OCI-LY1 (cell line): Measurements from ENCODE around the gene NSA2.
"Not testable (repeated sequence)": the region's sequence is repeated elsewhere in the genome, so short reads cannot be mapped to it uniquely, and the experiment has no call there.

Experiments
- H2AFZ ChIP-seq: fragments of 200-600 bp; sonication (generic), shearing (Covaris generic); 2 replicates; pipeline ENCODE4 v1.6.0; 2014; ENCODE audit warnings: antibody characterized with exemption, mild to moderate bottlenecking, low read length
- H3F3A ChIP-seq: fragments of 200-600 bp; sonication (generic), shearing (Covaris generic); 2 replicates; pipeline ENCODE4 v1.6.0; 2014; ENCODE audit warnings: mild to moderate bottlenecking, antibody characterized with exemption, low read length, moderate library complexity; ENCODE audit not compliant: insufficient read depth
- H3K27ac ChIP-seq: fragments of 200-600 bp; sonication (generic); 2 replicates; pipeline ENCODE4 v1.5.1; 2014; ENCODE audit warnings: low read length, mixed run types, mild to moderate bottlenecking, low read depth; ENCODE audit not compliant: poor library complexity, severe bottlenecking
- H3K27me3 ChIP-seq: fragments of 200-600 bp; sonication (generic); 2 replicates; pipeline ENCODE4 v1.6.0; 2014; ENCODE audit warnings: antibody characterized with exemption, mild to moderate bottlenecking, low read length, moderate library complexity; ENCODE audit not compliant: insufficient read depth
- H3K36me3 ChIP-seq: fragments of 200-600 bp; sonication (generic); 2 replicates; pipeline ENCODE4 v1.6.1; 2014; ENCODE audit warnings: mild to moderate bottlenecking, antibody characterized with exemption, low read length, moderate library complexity, mixed read lengths; ENCODE audit not compliant: insufficient read depth
- H3K4me1 ChIP-seq: fragments of 200-600 bp; sonication (generic); 2 replicates; pipeline ENCODE4 v1.5.1; 2014; ENCODE audit warnings: mild to moderate bottlenecking, low read length, moderate library complexity; ENCODE audit not compliant: insufficient read depth, severe bottlenecking
- H3K4me2 ChIP-seq: fragments of 200-600 bp; sonication (generic), shearing (Covaris generic); 2 replicates; pipeline ENCODE4 v1.6.1; 2014; ENCODE audit warnings: low read length
- H3K4me3 ChIP-seq: fragments of 200-600 bp; sonication (generic); 2 replicates; pipeline ENCODE4 v1.5.1; 2014; ENCODE audit warnings: low read length, low read depth, mild to moderate bottlenecking, mixed read lengths; ENCODE audit not compliant: poor library complexity, severe bottlenecking
- H3K79me2 ChIP-seq: fragments of 200-600 bp; shearing (Covaris generic); 2 replicates; pipeline ENCODE4 v1.6.1; 2016; ENCODE audit warnings: mixed run types, low read length, mixed read lengths; ENCODE audit not compliant: insufficient read depth
- H3K9ac ChIP-seq: fragments of 200-600 bp; sonication (generic), shearing (Covaris generic); 2 replicates; pipeline ENCODE4 v1.6.1; 2014; ENCODE audit warnings: mild to moderate bottlenecking, low read length, mixed read lengths
- H3K9me2 ChIP-seq: fragments of 200-600 bp; sonication (generic), shearing (Covaris generic); 2 replicates; pipeline ENCODE4 v1.6.1; 2014; ENCODE audit warnings: low read depth, mild to moderate bottlenecking, low read length, mixed read lengths
- H3K9me3 ChIP-seq: fragments of 200-600 bp; shearing (Covaris generic); 2 replicates; pipeline ENCODE4 v1.6.1; 2014; ENCODE audit warnings: low read length, mixed read lengths
- H4K20me1 ChIP-seq: fragments of 200-600 bp; sonication (generic), shearing (Covaris generic); 2 replicates; pipeline ENCODE4 v1.6.0; 2016; ENCODE audit warnings: mild to moderate bottlenecking, low read length; ENCODE audit not compliant: insufficient read depth
- CTCF ChIP-seq: fragments of 200-600 bp; sonication (generic), shearing (Covaris generic); IDR thresholded peaks from 2 replicates; pipeline ENCODE4 v1.5.1; 2017; ENCODE audit warnings: mild to moderate bottlenecking, antibody characterized with exemption, low read length, moderate library complexity, mixed read lengths
- EZH2 ChIP-seq: fragments of 200-600 bp; sonication (generic), shearing (Covaris generic); IDR thresholded peaks from 2 replicates; pipeline ENCODE4 v1.8.0; 2017; ENCODE audit warnings: borderline replicate concordance, mixed run types, mild to moderate bottlenecking, antibody characterized with exemption, low read length, moderate library complexity, mixed read lengths

Gene NSA2

GRCh38 chr5:74786851-74787250 lies 19.8 kb downstream of the NSA2 start:
- Histone ChIP-seq H2AFZ (no peak overlapping the region), H3K79me2 (no peaks in the 10 kb centered on the region), H3K27ac (no peak overlapping the region), H4K20me1 (no peaks in the 10 kb centered on the region), H3F3A (no peaks in the 10 kb centered on the region), H3K27me3 (no peaks in the 10 kb centered on the region; the same call in 1 of the 2 replicates), H3K4me3 (no peak overlapping the region), H3K4me2 (no peak overlapping the region), H3K4me1 (no peaks in the 10 kb centered on the region), H3K36me3 (no peaks in the 10 kb centered on the region), H3K9ac (no peak overlapping the region), H3K9me2 (no peaks in the 10 kb centered on the region), H3K9me3 (no peaks in the 10 kb centered on the region)
- TF ChIP-seq CTCF, result no peak

- H3K4me1 ChIP-seq, result no peaks in the 10 kb centered on the region
- TF ChIP-seq EZH2, result no peak
- TF ChIP-seq CTCF, result no peak
- H4K20me1 ChIP-seq, result no peaks in the 10 kb centered on the region
- no peak overlapping the region for H3K27ac ChIP-seq
- H3K4me2 ChIP-seq, result no peak overlapping the region
- no peaks in the 10 kb centered on the region for H3F3A ChIP-seq
- H3K27me3 ChIP-seq, result no peaks in the 10 kb centered on the region; the same call in 1 of the 2 replicates
- H3K4me3 ChIP-seq, result no peak overlapping the region
- H3K9me2 ChIP-seq, result no peaks in the 10 kb centered on the region
- no peaks in the 10 kb centered on the region for H3K79me2 ChIP-seq
- H3K36me3 ChIP-seq, result no peaks in the 10 kb centered on the region
- H3K9ac ChIP-seq, result no peak overlapping the region
- H2AFZ ChIP-seq, result no peak overlapping the region
- no peaks in the 10 kb centered on the region for H3K9me3 ChIP-seq
Measured at GRCh38 chr5:74787424-74787823, 20.4 kb downstream of the NSA2 start.

- H3K27ac ChIP-seq, H3K9ac ChIP-seq, H3F3A ChIP-seq, H4K20me1 ChIP-seq, H3K4me2 ChIP-seq, H3K9me2 ChIP-seq, H2AFZ ChIP-seq, H3K27me3 ChIP-seq, H3K4me1 ChIP-seq, H3K79me2 ChIP-seq, H3K4me3 ChIP-seq, H3K9me3 ChIP-seq, H3K36me3 ChIP-seq: not testable (repeated sequence)
Measured at GRCh38 chr5:74791669-74792068, 24.6 kb downstream of the NSA2 start.

GRCh38 chr5:74798977-74799911 lies 32.2 kb downstream of the NSA2 start:
- Histone ChIP-seq H3F3A (no peaks in the 10 kb centered on the region), H2AFZ (no peak overlapping the region), H3K27me3 (no peaks in the 10 kb centered on the region), H3K9ac (no peak overlapping the region), H3K4me2 (no peak overlapping the region), H4K20me1 (no peaks in the 10 kb centered on the region), H3K9me2 (no peaks in the 10 kb centered on the region), H3K27ac (no peak overlapping the region), H3K4me3 (no peak overlapping the region), H3K79me2 (no peaks in the 10 kb centered on the region), H3K9me3 (no peaks in the 10 kb centered on the region), H3K36me3 (no peaks in the 10 kb centered on the region), H3K4me1 (no peaks in the 10 kb centered on the region)
- no peak for TF ChIP-seq CTCF
- no peak for TF ChIP-seq EZH2
